Breast epithelium (tissue), 3 donors: Measurements from ENCODE around the gene GLRA1.

ENCODE experiments used
- POLR2A ChIP-seq: fragments of 450-650 bp; IDR thresholded peaks from one replicate; pipeline ENCODE4 v1.6.1; 2016; ENCODE audit warnings: antibody characterized with exemption, mild to moderate bottlenecking, moderate library complexity
- POLR2AphosphoS5 ChIP-seq, 3 donors: sonication (generic); formaldehyde crosslinking; IDR thresholded peaks; one replicate each; pipeline ENCODE4 v1.6.1; 2017; ENCODE audit warnings: antibody characterized with exemption in 3 of 3
- TF ChIP-seq, protein P1 (sequence below), 3 donors: fragments of 450-650 bp; IDR thresholded peaks; one replicate each; pipeline ENCODE4 v1.5.1; 2016 to 2017; ENCODE audit warnings: antibody characterized with exemption in 3 of 3, mild to moderate bottlenecking in 3 of 3, moderate library complexity in 3 of 3

DNA sequence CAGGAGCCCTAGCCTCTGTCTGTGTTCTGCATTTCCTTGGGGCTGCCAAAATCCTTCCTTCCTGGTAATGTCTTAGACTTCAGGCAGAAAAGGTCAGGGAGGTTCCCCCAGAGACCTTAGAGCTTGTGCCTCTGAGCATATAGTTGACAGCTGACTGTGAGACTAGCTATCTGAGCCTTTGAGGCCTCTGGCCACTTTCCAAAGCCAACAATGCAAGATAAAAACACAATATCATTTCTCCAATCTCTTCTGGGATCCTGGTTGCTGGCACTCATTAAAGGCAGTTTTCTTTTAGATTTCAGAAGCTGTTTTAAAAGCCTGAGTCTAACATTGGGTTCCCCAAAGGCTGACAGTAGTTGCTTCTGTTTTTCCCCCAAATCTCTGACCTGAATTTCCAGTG, 13.2 kb upstream of the GLRA1 start:
- TF ChIP-seq POLR2AphosphoS5 (IDR thresholded peaks at IDR 0.05) (no peak), POLR2A (no peak)
- TF ChIP-seq, protein P1, sequence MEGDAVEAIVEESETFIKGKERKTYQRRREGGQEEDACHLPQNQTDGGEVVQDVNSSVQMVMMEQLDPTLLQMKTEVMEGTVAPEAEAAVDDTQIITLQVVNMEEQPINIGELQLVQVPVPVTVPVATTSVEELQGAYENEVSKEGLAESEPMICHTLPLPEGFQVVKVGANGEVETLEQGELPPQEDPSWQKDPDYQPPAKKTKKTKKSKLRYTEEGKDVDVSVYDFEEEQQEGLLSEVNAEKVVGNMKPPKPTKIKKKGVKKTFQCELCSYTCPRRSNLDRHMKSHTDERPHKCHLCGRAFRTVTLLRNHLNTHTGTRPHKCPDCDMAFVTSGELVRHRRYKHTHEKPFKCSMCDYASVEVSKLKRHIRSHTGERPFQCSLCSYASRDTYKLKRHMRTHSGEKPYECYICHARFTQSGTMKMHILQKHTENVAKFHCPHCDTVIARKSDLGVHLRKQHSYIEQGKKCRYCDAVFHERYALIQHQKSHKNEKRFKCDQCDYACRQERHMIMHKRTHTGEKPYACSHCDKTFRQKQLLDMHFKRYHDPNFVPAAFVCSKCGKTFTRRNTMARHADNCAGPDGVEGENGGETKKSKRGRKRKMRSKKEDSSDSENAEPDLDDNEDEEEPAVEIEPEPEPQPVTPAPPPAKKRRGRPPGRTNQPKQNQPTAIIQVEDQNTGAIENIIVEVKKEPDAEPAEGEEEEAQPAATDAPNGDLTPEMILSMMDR (IDR thresholded peaks at IDR 0.05) = no peak
